K562 (cell line): ENCODE results near the gene NUFIP1. TPM values are rescaled to one million over a fixed set of nuclear protein-coding genes. Genes with fewer than 3 reads are reported as not detected.
A peak's percentile ranks its signal among the peaks of the same experiment; 100 is the strongest.

ENCODE experiments used
- CBFA2T2 ChIP-seq: fragments of 450-650 bp; conservative IDR thresholded peaks from 2 replicates; pipeline ENCODE4 v1.6.1; 2017; ENCODE audit warnings: mild to moderate bottlenecking
- CHAMP1 ChIP-seq: fragments of 450-650 bp; IDR thresholded peaks from 2 replicates; pipeline ENCODE4 v1.6.1; 2016; ENCODE audit warnings: mild to moderate bottlenecking
- CHD4 ChIP-seq: fragments of 200-600 bp; sonication (generic); IDR thresholded peaks from 3 replicates; pipeline ENCODE4 v1.6.1; 2012; ENCODE audit warnings: low read depth, mild to moderate bottlenecking, mixed read lengths, low read length, inconsistent platforms; ENCODE audit not compliant: insufficient read depth, insufficient replicate concordance, poor library complexity, severe bottlenecking
- CTCFL ChIP-seq: IDR thresholded peaks from 2 replicates; pipeline ENCODE4 v1.6.1; 2011; ENCODE audit warnings: borderline replicate concordance, low read depth, mild to moderate bottlenecking, moderate library complexity, low read length; ENCODE audit not compliant: insufficient read depth, poor library complexity, severe bottlenecking
- DLX4 ChIP-seq: fragments of 250-450 bp; sonication (Bioruptor Pico); IDR thresholded peaks from 2 replicates; pipeline ENCODE4 v1.6.1; 2021; ENCODE audit warnings: mild to moderate bottlenecking
- ELF4 ChIP-seq: fragments of 450-650 bp; formaldehyde crosslinking; IDR thresholded peaks from 2 replicates; pipeline ENCODE4 v1.4.0; 2022; ENCODE audit warnings: missing genetic modification characterization
- FOXA1 ChIP-seq: fragments of 450-650 bp; IDR thresholded peaks from 2 replicates; pipeline ENCODE4 v1.6.1; 2016; ENCODE audit warnings: mild to moderate bottlenecking, borderline replicate concordance
- GATAD2B ChIP-seq: fragments of 450-650 bp; IDR thresholded peaks from 2 replicates; pipeline ENCODE4 v1.6.1; 2017; ENCODE audit warnings: mild to moderate bottlenecking, borderline replicate concordance
- KLF10 ChIP-seq: fragments of 250-450 bp; sonication (Bioruptor Pico); IDR thresholded peaks from 2 replicates; pipeline ENCODE4 v1.6.1; 2021; ENCODE audit warnings: matching md5 sums
- KLF16 ChIP-seq: IDR thresholded peaks from 2 replicates; pipeline ENCODE4 v1.6.1; 2016; ENCODE audit warnings: antibody characterized with exemption
- MAZ ChIP-seq, 2 experiments: fragments of 450-650 bp in 1 of 2; sonication (generic) in 1 of 2; formaldehyde crosslinking; IDR thresholded peaks in 1 of 2; conservative IDR thresholded peaks in 1 of 2; 2 replicates each; pipeline versions ENCODE4 v1.4.0 to v1.5.0; 2020; ENCODE audit warnings: mild to moderate bottlenecking in 1 of 2, missing genetic modification reagents in 1 of 2
- NCOA1 ChIP-seq: fragments of 450-650 bp; IDR thresholded peaks from 2 replicates; pipeline ENCODE4 v1.6.1; 2016; ENCODE audit warnings: low read depth
- NFATC3 ChIP-seq: fragments of 450-650 bp; IDR thresholded peaks from 2 replicates; pipeline ENCODE4 v1.6.1; 2017; ENCODE audit warnings: mild to moderate bottlenecking
- NUFIP1 ChIP-seq: fragments of 450-650 bp; IDR thresholded peaks from 2 replicates; pipeline ENCODE4 v1.6.1; 2018; ENCODE audit not compliant: partially characterized antibody
- PHB2 ChIP-seq: fragments of 450-650 bp; IDR thresholded peaks from 2 replicates; pipeline ENCODE4 v1.6.1; 2017; ENCODE audit warnings: low read depth
- PML ChIP-seq: IDR thresholded peaks from 2 replicates; pipeline ENCODE4 v1.6.1; 2012; ENCODE audit warnings: low read length, inconsistent platforms
- POLR2G ChIP-seq: fragments of 200-400 bp; formaldehyde crosslinking; IDR thresholded peaks from 2 replicates; pipeline ENCODE4 v1.6.1; 2017; ENCODE audit warnings: low read depth, mild to moderate bottlenecking, antibody characterized with exemption, low read length, moderate library complexity
- SMARCA5 ChIP-seq: fragments of 450-650 bp; IDR thresholded peaks from 2 replicates; pipeline ENCODE4 v1.6.1; 2016
- SNIP1 ChIP-seq: fragments of 450-650 bp; IDR thresholded peaks from 2 replicates; pipeline ENCODE4 v1.7.1; 2017; ENCODE audit warnings: low read depth, mild to moderate bottlenecking
- SREBF1 ChIP-seq: fragments of 150-350 bp; IDR thresholded peaks from 2 replicates; pipeline ENCODE4 v1.6.1; 2014; ENCODE audit warnings: antibody characterized with exemption, low read depth, low read length, borderline replicate concordance
- ZEB2 ChIP-seq: fragments of 450-650 bp; IDR thresholded peaks from 2 replicates; pipeline ENCODE4 v1.6.1; 2016
- ZFX ChIP-seq: sonication (generic); formaldehyde crosslinking; IDR thresholded peaks from 2 replicates; pipeline ENCODE4 v1.8.0; 2022; ENCODE audit warnings: mild to moderate bottlenecking, missing genetic modification reagents, moderate library complexity
- ZNF134 ChIP-seq: fragments of 250-450 bp; sonication (Bioruptor Pico); conservative IDR thresholded peaks from 2 replicates; pipeline ENCODE4 v1.4.0; 2020
- ZNF165 ChIP-seq: fragments of 250-450 bp; sonication (Bioruptor Pico); IDR thresholded peaks from 2 replicates; pipeline ENCODE4 v1.4.0; 2020; ENCODE audit warnings: borderline replicate concordance
- ZNF561 ChIP-seq: fragments of 450-650 bp; formaldehyde crosslinking; conservative IDR thresholded peaks from 2 replicates; pipeline ENCODE4 v1.4.0; 2020; ENCODE audit warnings: mild to moderate bottlenecking, moderate library complexity
- polyA plus RNA-seq, 8 experiments: library from polyadenylated mRNA; depleted of rRNA in 4 of 8; stranded (reverse) in 5 of 8; unstranded in 3 of 8; fragments of >200 nt; fragmentation: Nextera tagmentation in 2 of 8; fragmentation: Illumina TruSeq in 1 of 8; extraction: Ambion mirVana in 2 of 8; extraction: Trizol in 1 of 8; gene quantifications; 2 replicates each; pipeline versions ENCODE4 v1.2.1 to v1.2.3, GENCODE V29; 2011 to 2014; ENCODE audit warnings: inconsistent platforms in 1 of 8, missing spikeins in 1 of 8
- total RNA-seq, 7 experiments: library from RNA; depleted of rRNA in 6 of 7; stranded (reverse); fragments of >200 nt in 6 of 7; fragmentation: Illumina TruSeq in 2 of 7; extraction: Trizol in 2 of 7; gene quantifications; 2 replicates each; pipeline versions ENCODE4 v1.2.1 to v1.2.3, GENCODE V29; 2011 to 2021; ENCODE audit warnings: low replicate concordance in 1 of 7

Gene NUFIP1
- total and polyA plus RNA-seq, 9 of the 15 experiments (the other 6 are each of a cell fraction or from before 2014, with no cell fraction given) = 2.6 to 9.7 (median 4.1) TPM

- no peak for TF ChIP-seq CTCFL
- no peak for TF ChIP-seq PML
- no peak for TF ChIP-seq ZNF134 (CRISPR knock-in tag)
- no peak for TF ChIP-seq NCOA1
- TF ChIP-seq ZEB2 = no peak
- no peak for TF ChIP-seq ZNF561 (CRISPR knock-in tag)
- TF ChIP-seq SREBF1 = no peak
- no peak for TF ChIP-seq DLX4
- no peak for TF ChIP-seq FOXA1
- no peak for TF ChIP-seq KLF10 (CRISPR knock-in tag)
- TF ChIP-seq CHD4 = no peak
- TF ChIP-seq NUFIP1 = no peak
- peak; percentile 29; the same call in 1 of the 2 replicates for TF ChIP-seq CHAMP1
- no peak for TF ChIP-seq CBFA2T2
- no peak for TF ChIP-seq NFATC3
- TF ChIP-seq MAZ (CRISPR knock-in tag; conservative IDR thresholded peaks at IDR 0.05 in 1 of 2, IDR thresholded peaks at IDR 0.05 in 1 of 2) = no peak
- no peak for TF ChIP-seq SMARCA5
- TF ChIP-seq SNIP1 = no peak
- TF ChIP-seq ELF4 (CRISPR knock-in tag) = no peak
- TF ChIP-seq KLF16 = no peak
- TF ChIP-seq GATAD2B = no peak
- peak; percentile 84 for TF ChIP-seq POLR2G
- TF ChIP-seq ZNF165 = no peak
- TF ChIP-seq PHB2 = no peak
- peak; percentile 86 for TF ChIP-seq ZFX (CRISPR knock-in tag)
These were observed at the start of gene NUFIP1, which contains the start of gene GPALPP1 (continued) for GRCh38 chr13:44989071-44989889.
